H1 (cell line): ENCODE measurements around the gene SCARB2. TPM values are rescaled to one million over a fixed set of nuclear protein-coding genes. Genes with fewer than 3 reads are reported as not detected.

Source experiments
- HDAC2 ChIP-seq, 2 experiments: fragments of 300-600 bp in 1 of 2; sonication (generic) in 1 of 2; IDR thresholded peaks; 2 replicates each; pipeline ENCODE4 v1.6.1; 2011 to 2012; ENCODE audit warnings: low read depth in 2 of 2, low read length in 2 of 2, mild to moderate bottlenecking in 2 of 2, moderate library complexity in 2 of 2, borderline replicate concordance in 1 of 2, inconsistent platforms in 1 of 2
- SAP30 ChIP-seq: fragments of 300-600 bp; sonication (generic); IDR thresholded peaks from 2 replicates; pipeline ENCODE4 v1.7.1; 2012; ENCODE audit warnings: low read length, moderate library complexity, mild to moderate bottlenecking, inconsistent platforms; ENCODE audit not compliant: insufficient read depth, insufficient replicate concordance
- polyA plus RNA-seq, 7 experiments: library from polyadenylated mRNA; depleted of rRNA in 3 of 7; stranded (reverse) in 5 of 7; unstranded in 2 of 7; fragments of >200 nt in 5 of 7; fragments of 200-250 nt in 2 of 7; gene quantifications; 1 replicate in 5 of 7; 2 replicates in 1 of 7; 4 replicates in 1 of 7; pipeline versions ENCODE4 v1.2.1 to v1.2.3, GENCODE V29; 2011 to 2013; ENCODE audit warnings: missing spikeins in 2 of 7, mixed read lengths in 2 of 7
- total RNA-seq: library from RNA; stranded (reverse); fragmentation: NEBNext Ultra II Directional; extraction: Animal tissue kit (Norgen Biotek cat#: 25700); gene quantifications from 2 replicates; pipeline ENCODE4 v1.2.1, GENCODE V29; 2021
- TF ChIP-seq, protein P1 (sequence below): IDR thresholded peaks from 2 replicates; pipeline ENCODE4 v1.6.1; 2011; ENCODE audit warnings: low read depth, mild to moderate bottlenecking, low read length; ENCODE audit not compliant: insufficient read depth

The SCARB2 gene
- total and polyA plus RNA-seq, 2 of the 8 experiments (the other 6 are each of a cell fraction or from before 2014, with no cell fraction given), result 18.5 to 35.7 TPM

- TF ChIP-seq, protein P1, sequence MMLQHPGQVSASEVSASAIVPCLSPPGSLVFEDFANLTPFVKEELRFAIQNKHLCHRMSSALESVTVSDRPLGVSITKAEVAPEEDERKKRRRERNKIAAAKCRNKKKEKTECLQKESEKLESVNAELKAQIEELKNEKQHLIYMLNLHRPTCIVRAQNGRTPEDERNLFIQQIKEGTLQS, result no peak
- TF ChIP-seq SAP30 (no peak), HDAC2 (IDR thresholded peaks at IDR 0.05; ENCODE audit: borderline replicate concordance in 1 of 2, low read depth in 2 of 2, low read length in 2 of 2) (no peak)
Observed at GRCh38 chr4:76216524-76216923, 2.9 kb upstream of the SCARB2 start (continued).
